GM11168 (cell line): ENCODE data around the gene RAB3GAP2.
"Not testable (repeated sequence)": the region's sequence is repeated elsewhere in the genome, so short reads cannot be mapped to it uniquely, and the experiment has no call there.

Experiments used
- in situ Hi-C: fragments of 300-500 bp; cut with MboI; formaldehyde crosslinking; loops from one replicate; pipeline ENCODE4 v1.12.0; 2022; ENCODE audit warnings: low sequenced_read_pairs; ENCODE audit not compliant: unreplicated experiment

RAB3GAP2 gene

DNA sequence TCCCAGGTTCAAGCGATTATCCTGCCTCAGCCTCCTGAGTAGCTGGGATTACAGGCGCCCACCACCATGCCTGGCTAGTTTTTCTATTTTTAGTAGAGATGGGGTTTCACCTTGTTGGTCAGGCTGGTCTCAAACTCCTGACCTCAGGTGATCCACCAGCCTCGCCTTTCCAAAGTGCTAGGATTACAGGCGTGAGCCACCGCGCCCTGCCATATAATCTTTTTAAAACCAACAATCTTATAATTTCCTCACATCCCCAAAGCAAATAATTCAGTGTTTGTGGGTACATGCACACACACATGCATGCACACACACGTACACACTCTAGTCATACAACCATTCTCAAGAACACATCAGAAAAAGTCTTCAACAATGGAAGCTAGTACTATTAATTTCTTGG is 113.7 kb downstream of the RAB3GAP2 start:
- in situ Hi-C loops = not testable (repeated sequence)

DNA sequence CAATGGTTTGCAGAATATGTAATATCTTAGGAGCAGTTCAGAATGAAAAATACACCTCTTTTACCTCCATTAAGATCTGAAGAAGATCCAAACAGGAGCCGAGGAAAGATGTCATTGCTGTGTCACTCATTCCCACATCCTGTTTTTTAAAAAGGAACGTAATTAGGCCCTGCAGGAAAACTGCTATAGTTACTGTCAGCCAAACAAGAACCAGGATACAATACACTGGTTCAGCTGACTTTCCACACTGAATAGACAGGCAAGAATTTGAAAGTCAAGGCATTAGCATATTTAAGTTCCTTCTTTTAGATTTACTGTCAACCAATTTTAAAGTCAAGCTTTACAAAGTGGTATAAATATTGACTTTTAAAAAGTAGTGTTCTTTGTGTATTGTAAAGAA is 114.5 kb downstream of the RAB3GAP2 start:
- in situ Hi-C loops = no loop called here

DNA sequence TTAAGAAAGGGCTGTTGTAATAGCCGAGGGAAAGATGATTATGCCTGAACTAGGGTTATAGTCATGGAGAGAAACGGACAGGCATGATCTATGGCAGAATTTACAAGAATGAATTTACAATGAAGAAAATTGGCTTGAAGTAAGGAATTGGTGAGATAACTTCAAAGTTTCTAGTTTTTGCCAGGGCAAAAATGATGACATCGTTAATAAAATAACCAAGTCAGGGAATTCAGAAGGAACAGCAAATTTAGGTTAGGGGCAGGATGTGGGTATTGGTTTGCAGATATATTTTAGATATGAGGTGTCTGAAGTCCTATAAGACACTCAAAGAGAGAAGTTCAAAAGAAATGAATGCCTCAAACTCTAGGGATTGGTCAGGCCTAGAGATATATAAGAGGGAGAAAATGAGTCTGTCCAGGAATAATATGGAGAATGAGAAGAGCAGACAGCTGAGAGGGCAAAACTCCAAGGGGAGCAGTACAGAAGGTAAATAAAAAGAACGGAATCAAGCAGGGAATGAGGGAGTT is 115.6 kb downstream of the RAB3GAP2 start:
- in situ Hi-C loops = no loop called here

DNA sequence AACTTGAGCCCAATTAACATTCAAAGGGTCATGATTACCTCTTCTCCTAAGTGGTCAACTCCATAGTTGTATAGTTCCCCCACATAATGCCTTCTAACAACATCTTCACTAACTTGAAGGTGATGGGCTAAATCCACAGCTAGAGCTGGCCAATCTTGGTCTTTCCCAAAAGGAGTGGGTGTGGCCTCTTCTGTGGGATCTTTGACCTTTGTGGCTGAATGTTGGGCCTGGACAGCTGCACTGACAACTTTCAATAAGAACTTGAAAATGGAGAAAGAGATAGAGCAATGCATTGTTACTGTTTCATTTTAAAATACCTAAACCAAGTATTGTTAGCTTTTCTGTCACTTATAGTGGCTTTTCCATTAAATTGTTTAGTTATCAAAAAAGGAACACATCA is 119.1 kb downstream of the RAB3GAP2 start:
- in situ Hi-C loops = no loop called here

DNA sequence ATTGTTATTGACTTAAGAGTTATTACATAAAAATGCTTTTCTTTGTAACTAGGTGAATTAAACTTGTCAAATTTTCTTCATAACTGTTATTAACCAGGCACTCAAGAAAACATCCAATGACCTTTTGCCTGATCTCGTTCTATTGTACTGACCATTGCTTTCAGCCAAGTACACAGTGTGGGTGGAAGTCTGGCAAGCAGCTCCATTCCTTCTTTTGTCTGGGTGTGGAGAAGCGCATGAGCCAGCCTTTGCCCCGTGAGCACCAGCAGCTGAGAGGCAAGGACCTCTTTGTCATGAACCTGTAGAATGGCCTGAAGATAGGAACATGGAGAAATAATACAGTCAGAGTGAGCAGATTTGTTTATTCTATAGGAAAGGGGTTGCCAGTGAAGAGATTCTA is 120.8 kb downstream of the RAB3GAP2 start:
- in situ Hi-C loops = no loop called here

DNA sequence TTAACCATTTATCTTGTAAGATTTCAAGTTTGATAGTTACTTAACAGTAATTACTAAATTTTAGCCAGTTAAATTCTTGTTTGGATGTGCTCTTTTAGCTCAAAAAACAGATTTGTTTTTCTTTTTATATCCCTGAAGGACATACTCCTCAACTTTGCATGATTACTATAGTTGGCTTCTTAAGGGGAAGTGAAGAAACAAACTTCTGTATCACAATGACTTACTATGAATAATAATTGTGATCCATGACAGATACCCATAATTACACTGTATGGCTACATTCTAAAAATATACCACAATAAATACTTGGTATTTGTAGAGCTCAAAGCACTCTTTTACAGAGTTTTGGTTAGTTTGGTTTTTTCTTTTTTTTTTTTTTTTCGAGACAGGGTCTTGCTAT is 122.5 kb downstream of the RAB3GAP2 start:
- in situ Hi-C loops = no loop called here

DNA sequence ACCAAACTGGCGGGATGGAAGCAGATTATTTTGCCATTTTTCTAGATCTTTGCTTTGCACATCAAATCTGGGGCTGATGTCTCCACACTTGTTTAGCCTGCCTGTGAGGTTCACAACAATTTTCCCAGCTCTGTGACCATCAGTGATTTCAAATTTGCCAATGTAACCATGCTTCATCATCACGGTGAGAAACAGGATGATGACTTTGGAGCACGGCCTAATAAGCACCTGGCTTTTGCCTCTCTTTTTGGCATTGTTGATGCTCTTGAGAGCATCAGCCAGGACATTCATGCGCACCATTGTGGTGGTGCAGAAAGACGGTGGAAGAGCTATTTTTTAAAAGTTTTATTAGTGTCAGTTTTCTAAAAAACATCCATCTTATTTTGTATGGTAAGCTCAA is 128.2 kb downstream of the RAB3GAP2 start:
- in situ Hi-C loops = no loop called here

DNA sequence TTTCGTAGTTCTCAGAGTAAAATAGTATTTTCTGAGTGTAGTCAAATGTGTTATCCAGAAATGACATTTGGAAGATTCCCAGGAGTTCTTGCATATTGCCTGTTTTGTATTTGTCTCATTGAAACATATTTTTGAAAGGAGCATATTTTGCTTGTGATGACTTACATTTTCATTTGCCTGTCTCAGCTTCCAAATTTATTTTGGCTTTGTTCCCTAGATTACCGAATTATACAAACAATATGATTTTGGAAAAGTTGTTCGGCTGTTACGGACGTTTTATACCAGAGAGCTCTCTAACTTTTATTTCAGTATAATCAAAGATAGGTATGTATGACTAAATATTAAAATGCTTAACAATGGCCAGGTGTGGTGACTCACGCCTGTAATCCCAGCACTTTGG is 132.3 kb downstream of the RAB3GAP2 start:
- in situ Hi-C loops = no loop called here

DNA sequence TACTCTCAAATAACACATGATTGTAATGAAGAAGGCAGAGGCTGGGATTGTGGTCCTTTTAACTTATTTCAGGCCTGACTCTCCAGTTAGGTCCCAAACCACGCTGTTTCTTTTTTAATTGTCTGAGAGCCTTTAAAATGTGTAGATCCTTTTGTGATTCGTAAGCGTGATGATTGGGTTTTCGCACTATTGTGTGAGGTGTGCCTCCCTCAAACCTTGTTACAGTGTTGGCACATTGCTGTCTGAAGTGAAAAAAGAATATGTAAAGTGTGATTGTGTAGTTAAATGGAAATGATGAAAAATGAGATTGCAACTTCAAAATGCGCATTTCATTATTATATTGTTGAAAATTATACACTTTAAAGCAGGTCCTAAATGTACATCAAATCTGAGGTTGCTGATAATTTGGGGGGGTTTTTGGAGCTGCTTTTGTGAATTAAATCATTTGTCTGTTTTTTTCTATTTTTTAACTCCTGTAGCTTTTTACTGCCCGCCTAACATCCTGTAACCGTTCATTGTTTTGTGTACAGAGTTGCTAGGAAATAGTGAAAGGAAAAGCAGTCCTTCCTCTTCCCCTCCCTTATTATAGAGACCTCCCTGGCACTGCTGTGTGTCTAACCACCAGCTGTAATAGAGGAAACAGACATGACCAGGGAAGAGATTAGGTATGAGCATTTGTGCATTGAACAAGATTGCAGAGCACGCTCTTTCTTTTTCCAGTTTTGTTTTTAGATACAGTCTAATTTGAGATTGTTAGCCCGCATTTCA is 135.1 kb downstream of the RAB3GAP2 start:
- in situ Hi-C loops = no loop called here

DNA sequence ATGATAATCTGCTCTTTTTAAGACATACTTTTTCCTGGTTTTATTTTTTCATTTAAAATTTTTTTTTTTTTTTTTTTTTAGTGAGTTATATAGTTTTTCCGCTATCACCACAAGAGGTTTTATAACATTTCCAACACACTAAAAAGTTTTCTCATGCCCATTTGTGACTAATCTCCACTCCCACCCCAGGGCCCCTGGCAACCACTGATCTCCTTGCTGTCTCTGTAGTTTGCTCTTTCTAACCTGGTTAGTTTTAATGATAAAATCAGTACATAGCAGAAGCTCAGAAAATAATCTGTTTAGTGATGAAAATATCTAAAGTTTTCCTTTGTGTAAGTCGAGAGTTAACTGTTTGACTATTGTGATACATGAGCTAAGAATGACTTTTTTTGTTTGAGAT is 136.5 kb downstream of the RAB3GAP2 start:
- in situ Hi-C loops = no loop called here

DNA sequence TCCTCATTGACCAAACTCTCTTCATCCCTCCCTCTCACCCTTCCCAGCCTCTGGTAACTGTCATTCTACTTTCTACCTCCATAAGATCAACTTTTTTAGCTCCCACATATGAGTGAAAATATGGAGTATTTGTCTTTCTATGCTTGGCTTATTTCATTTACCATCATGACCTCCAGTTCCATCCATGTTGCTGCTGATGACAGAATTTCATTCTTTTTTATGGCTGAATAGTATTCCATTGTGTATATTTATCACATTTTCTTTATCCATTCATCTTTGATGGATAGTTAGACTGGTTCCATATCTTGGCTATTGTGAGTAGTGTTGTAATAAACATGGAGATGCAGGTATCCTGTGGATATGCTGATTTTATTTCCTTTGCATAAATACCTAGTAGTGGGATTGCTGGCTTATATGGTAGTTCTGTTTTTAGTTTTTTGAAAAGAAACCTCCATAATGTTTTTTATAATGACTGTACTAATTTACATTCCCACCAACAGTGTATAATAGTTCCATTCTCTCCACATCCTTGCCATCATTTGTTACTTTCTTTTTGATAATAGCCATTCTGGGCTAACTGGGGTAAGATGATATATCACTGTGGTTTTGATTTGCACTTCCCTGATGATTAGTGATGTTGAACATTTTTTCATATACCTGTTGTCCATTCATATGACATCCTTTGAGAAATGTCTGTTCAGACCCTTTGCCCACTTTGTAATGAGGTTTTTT is 142.6 kb downstream of the RAB3GAP2 start:
- in situ Hi-C loops = no loop called here

DNA sequence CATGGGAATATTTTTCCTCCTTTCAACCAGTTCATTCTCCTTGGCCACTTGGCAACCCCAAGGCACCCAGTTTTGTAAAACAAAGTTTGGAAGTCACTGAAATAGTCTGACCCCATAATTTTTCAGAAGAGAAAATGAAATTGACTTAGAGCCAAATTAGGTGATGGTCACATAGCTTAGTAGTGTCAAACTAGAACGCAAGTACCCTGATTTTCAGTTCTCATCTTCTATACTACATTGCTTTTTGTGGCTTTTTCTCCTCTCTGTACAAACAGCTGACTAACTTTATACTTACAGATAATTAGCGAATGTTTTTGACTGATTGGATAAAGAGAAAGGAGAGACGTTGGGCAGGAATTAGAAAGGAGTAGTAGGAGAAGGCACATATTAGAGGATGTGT is 145.2 kb downstream of the RAB3GAP2 start:
- in situ Hi-C loops = no loop called here

DNA sequence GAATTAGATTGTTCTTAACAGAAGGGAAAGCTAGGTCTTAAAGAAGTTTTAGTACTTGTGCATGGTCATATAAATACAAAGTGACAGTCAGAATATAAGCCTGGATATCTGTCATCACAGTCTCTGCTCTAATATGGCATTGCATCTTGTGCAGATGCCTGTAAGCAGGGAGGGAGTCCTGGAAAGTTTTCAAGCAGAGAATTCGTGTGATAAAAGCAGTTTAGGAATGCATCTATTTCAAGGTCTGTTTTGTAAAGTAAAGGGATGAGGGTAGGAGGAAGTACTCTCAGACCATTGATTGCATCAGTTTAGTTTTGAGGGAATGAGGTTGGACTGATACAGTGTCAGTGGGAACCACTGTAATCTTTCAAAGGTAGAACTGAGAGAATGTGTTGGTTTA is 147.7 kb downstream of the RAB3GAP2 start:
- in situ Hi-C loops = no loop called here

DNA sequence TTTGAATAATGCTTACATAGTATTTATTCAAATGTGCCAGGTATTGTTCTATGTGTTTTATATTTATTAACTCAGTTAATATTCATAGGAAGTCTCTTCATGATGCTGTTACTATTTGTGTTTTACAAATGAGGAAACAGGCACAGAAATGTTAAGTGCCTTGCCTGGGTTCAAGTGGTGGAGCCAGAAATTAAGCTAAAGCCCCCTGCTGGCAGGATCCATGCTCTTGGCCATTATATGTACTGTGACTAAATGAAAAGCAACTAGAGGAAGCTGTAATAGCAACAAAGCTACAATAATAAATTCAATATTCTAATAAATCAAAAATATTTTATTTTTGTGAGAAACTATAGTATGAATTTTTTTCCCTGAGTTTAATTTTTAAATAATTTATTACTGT is 148.4 kb downstream of the RAB3GAP2 start:
- in situ Hi-C loops = no loop called here

DNA sequence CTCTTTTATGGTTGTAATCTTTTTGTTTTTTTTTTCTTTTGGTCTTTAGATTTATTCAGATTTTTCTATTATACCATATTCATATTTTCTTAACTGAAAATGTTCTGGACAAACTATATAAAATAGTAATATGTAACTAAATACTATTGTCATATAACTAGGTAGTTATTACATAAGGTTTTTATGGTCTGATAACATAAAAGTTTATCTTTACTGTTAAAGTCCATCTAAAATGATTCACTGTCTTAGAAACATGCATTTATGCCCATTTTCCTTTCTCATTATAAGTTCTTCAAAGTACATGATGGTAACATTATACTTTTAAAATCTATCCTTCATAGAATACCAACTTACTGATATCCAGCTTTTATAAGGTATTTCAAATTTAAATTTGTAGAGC is 149.2 kb downstream of the RAB3GAP2 start:
- in situ Hi-C loops = no loop called here

DNA sequence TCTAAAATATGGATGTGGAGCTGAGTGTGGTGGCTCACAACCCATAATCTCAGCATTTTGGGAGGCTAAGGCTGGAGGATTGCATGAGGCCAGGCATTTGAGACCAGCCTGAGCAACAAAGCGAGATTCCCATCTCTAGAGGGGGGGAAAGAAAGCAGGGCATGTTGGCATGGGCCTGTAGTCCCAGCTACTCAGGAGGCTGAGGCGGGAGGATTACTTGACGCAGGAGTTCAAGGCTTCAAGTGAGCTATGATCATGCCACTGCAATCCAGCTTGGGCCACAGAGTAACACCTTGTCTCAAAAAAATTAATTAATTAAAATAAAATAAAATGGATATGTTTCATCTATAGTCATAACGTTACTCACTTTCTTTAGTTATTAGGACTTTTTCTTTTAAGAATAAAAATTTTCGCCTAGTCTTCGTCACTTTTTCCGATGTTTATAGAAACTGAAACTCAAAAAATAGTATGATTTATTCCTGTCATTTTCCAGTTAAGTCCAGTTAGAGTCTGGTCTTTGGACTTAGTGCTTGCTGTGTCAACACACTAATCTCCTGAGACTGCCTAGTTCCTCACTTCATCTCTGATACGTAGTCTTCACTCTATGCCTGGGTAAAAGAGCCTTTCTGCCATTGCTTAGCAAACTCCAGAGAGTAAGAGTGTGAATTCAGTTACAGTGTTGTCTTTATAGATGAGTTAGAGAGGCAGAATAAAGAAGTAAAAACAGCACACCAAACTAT is 150.3 kb downstream of the RAB3GAP2 start:
- in situ Hi-C loops = no loop called here

DNA sequence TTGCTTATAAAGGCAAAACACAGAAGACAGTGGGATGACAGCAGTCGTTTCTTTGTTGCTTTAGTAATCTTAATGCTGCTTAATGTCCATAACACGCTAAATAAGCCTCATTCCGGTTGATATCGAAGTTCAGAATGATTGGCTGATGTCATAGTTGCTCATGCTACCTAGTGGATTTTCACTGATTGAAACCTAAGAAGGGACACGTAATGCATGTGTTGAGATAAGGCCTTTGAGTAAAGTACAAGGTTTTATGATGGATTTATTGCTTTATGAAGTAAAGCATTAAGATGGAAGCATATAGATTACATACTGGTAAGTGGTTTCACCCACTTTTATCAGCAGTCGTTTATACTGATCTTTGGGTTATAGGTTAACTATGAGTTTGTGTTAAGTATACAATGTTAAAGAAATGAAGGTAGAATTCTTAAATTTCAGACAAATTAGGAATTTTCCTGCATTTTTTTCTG is 153.2 kb downstream of the RAB3GAP2 start:
- in situ Hi-C loops = no loop called here

DNA sequence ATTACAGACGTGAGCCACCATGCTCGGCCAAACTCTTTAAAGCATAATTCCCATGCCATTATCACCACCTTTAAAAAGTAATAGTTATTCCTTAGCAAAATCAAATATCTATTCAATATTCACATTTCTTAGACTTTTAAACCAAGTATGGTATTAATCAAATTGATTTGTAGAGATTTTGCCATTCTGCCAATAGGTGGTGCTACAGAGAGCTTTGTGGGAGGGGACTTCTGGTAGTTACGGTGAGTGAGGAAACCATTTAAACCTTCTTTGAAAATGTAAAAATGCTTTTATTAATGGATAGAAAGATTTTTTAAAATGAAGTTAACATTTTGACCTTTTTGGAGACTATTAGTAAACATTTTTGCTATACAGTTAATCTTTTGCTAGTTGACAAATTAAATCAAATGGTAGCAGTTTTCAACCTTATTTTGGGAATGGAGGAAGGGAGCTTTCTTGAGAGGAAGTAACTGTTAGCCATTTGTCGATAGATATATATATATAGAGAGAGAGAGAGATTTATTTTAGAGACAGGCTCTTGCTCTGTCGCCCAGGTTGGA is 159.0 kb downstream of the RAB3GAP2 start:
- in situ Hi-C loops = no loop called here

DNA sequence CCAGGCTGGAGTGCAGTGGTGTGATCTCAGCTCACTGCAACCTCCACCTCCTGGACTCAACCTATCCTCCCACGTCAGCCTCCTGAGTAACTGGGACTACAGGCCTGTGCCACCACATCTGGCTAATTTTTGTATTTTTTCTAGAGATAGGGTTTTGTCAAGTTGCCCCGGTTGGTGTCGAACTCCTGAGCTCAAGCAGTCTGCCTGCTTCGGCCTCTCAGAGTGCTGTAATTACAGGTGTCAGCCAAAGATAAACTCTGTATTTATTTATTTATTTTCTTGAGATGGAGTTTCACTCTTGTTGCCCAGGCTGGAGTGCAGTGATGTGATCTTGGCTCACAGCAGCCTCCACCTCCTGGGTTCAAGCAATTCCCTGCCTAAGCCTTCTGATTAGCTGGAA is 159.7 kb downstream of the RAB3GAP2 start:
- in situ Hi-C loops = not testable (repeated sequence)

DNA sequence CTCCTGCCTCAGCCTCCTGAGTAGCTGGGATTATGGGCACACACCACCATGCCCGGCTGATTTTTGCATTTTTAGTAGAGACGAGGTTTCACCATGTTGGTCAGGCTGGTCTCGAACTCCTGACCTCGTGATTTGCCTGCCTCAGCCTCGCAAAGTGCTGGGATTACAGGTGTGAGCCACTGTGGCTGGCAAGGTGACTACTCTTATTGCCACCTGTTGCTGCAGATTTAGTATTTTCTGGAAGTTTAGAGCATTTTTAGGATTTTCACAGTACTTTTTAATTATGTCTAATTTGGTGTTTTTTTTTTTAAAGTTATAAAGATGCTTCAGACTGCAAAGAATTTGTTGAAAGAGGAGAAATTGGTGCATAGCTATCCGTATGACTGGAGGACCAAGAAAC is 161.8 kb downstream of the RAB3GAP2 start:
- in situ Hi-C loops = not testable (repeated sequence)

DNA sequence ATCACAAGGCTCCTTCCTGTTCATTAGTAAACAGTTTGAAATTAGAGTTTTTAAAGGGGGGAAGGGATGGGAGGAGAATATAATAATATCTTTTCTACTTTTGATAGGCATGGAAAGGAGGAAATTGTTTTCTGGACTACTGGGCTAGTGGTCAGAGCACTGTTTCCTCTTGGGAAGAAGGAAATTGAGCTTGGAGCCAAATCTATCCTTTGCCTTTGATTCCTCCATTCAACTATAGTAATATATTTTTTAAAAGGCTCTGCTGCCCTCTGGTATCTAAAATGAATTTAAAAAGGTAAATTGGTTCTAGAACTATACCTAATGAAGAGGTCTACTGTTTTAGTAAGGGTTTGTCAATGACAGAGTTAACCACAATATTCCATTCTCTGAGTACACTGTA is 172.4 kb downstream of the RAB3GAP2 start:
- in situ Hi-C loops = no loop called here
